Testis (tissue), 3 donors: Measurements from ENCODE around the gene PLAC8L1. TPM values are rescaled to one million over a fixed set of nuclear protein-coding genes. Genes with fewer than 3 reads are reported as not detected.
A peak's percentile ranks its signal among the peaks of the same experiment; 100 is the strongest.

Source experiments
- DNase-seq: peaks from one replicate; pipeline ENCODE4 v3.0.0-alpha.2; 2019
- H3K27ac ChIP-seq, 2 donors: fragments of 200-600 bp; sonication (generic); one replicate each; pipeline ENCODE4 v1.5.1; 2019
- H3K27me3 ChIP-seq: fragments of 200-600 bp; sonication (generic); one replicate; pipeline ENCODE4 v1.5.1; 2019
- H3K36me3 ChIP-seq: fragments of 200-600 bp; sonication (generic); one replicate; pipeline ENCODE4 v1.5.1; 2017; ENCODE audit warnings: low read depth; ENCODE audit errors: missing control alignments
- H3K4me1 ChIP-seq: fragments of 200-600 bp; sonication (generic); one replicate; pipeline ENCODE4 v1.5.1; 2019
- H3K4me3 ChIP-seq, 2 donors: fragments of 200-600 bp; sonication (generic); one replicate each; pipeline ENCODE4 v1.5.1; 2017 to 2019
- H3K9me3 ChIP-seq: fragments of 200-600 bp; sonication (generic); one replicate; pipeline ENCODE4 v1.5.1; 2017
- POLR2A ChIP-seq: fragments of 450-650 bp; IDR thresholded peaks from one replicate; pipeline ENCODE4 v1.6.1; 2017; ENCODE audit warnings: antibody characterized with exemption, mild to moderate bottlenecking, moderate library complexity
- WGBS, 2 donors: methylation state at CpG; one replicate each; pipeline ENCODE4 v1.1.5; 2018; 5-methylcytosine and 5-hydroxymethylcytosine counted together
- intact Hi-C: fragments of 100-400 bp; cut with DNase I; formaldehyde crosslinking; loops from one replicate; pipeline ENCODE4 v1.15.1; 2023; ENCODE audit warnings: low total_unique reads
- polyA plus RNA-seq: library from polyadenylated mRNA; stranded (reverse); fragments of 350-450 nt; fragmentation: Illumina TruSeq; extraction: RNeasy Lipid Tissue Mini Kit (QIAGEN cat#74804); gene quantifications from one replicate; pipeline ENCODE4 v1.2.3, GENCODE V29; 2014; ENCODE audit warnings: low read depth, low replicate concordance; ENCODE audit not compliant: insufficient read depth
- total RNA-seq, 2 donors: library from RNA; depleted of rRNA; stranded (reverse); fragments of >200 nt; gene quantifications; one replicate each; pipeline ENCODE4 v1.2.3, GENCODE V29; 2016
- TF ChIP-seq, protein P1 (sequence below), 3 experiments: fragments of 450-650 bp in 2 of 3; fragments of 200-600 bp in 1 of 3; sonication (generic) in 1 of 3; IDR thresholded peaks; one replicate each; pipeline ENCODE4 v1.5.1; 2016 to 2019; ENCODE audit warnings: antibody characterized with exemption in 3 of 3, mild to moderate bottlenecking in 2 of 3, moderate library complexity in 1 of 3

PLAC8L1 gene
- total and polyA plus RNA-seq, 3 donors from 2014 or later = 4.4 to 27.7 (median 7.8) TPM

DNA sequence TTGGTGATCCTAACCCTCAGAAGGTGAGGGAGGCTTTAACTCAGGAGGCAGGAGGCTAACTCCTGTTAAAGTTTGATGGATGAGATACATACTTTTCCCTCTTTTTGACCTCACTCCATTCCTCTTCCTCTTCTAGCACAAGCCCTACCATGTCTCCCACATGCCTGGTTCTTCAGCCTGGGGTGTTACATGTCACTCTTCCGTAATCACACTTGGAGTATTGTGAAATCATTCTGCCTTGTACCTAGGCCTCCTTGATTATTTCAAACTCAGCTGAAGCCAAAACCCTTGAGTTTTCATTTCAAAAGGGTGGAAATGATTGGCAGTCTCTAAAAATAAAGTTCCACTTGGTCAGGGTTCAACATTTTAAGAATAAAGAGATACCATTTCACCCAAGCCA is 1.8 kb downstream of the PLAC8L1 start:
- 59 to 91% methylated on average over 1 of the region's 1 CpG for WGBS, 2 donors
- H3K36me3 ChIP-seq = no peaks in the 10 kb centered on the region
- H3K4me3 ChIP-seq = no peak overlapping the region
- no peaks in the 10 kb centered on the region for H3K9me3 ChIP-seq
- DNase-seq = no peak
- no peak overlapping the region for H3K27ac ChIP-seq
- H3K4me1 ChIP-seq = no peaks in the 10 kb centered on the region
- TF ChIP-seq, protein P1, sequence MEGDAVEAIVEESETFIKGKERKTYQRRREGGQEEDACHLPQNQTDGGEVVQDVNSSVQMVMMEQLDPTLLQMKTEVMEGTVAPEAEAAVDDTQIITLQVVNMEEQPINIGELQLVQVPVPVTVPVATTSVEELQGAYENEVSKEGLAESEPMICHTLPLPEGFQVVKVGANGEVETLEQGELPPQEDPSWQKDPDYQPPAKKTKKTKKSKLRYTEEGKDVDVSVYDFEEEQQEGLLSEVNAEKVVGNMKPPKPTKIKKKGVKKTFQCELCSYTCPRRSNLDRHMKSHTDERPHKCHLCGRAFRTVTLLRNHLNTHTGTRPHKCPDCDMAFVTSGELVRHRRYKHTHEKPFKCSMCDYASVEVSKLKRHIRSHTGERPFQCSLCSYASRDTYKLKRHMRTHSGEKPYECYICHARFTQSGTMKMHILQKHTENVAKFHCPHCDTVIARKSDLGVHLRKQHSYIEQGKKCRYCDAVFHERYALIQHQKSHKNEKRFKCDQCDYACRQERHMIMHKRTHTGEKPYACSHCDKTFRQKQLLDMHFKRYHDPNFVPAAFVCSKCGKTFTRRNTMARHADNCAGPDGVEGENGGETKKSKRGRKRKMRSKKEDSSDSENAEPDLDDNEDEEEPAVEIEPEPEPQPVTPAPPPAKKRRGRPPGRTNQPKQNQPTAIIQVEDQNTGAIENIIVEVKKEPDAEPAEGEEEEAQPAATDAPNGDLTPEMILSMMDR (IDR thresholded peaks at IDR 0.05) = no peak
- TF ChIP-seq POLR2A = no peak
- intact Hi-C loops = no loop called here
- H3K27me3 ChIP-seq = no peaks in the 10 kb centered on the region

- H3K4me1 ChIP-seq = no peaks in the 10 kb centered on the region
- WGBS, 2 donors = 78 to 79% methylated on average over 2 of the region's 2 CpGs
- H3K4me3 ChIP-seq = no peak overlapping the region
- no peak for TF ChIP-seq POLR2A
- TF ChIP-seq, protein P1 (IDR thresholded peaks at IDR 0.05) = no peak
- no peak for DNase-seq
- intact Hi-C loops = no loop called here
- H3K9me3 ChIP-seq = no peaks in the 10 kb centered on the region
- no peaks in the 10 kb centered on the region for H3K36me3 ChIP-seq
- H3K27me3 ChIP-seq = no peaks in the 10 kb centered on the region
- H3K27ac ChIP-seq = no peak overlapping the region
Observed at GRCh38 chr5:146101646-146102045, 3.7 kb downstream of the PLAC8L1 start.

DNA sequence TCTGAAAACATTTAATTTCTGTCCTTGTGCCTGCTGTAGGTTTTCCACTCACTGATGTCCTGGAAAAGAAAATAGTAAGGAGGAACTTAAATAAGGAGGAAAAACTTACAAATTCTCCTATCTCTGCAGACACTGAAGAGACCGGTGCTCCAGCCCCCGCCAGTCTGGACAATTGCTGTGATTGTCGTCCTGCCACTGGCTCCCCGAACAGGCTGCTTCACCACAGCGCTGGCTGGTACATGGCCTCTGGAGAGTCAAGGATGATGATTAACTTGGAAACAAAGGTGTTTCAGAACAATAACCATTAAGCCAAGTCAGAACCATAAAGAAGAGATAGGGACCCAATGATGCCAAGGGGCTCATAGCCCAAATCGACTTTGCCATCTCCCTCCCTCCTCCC is 7.3 kb downstream of the PLAC8L1 start:
- TF ChIP-seq POLR2A = no peak
- TF ChIP-seq, protein P1 (IDR thresholded peaks at IDR 0.05) = no peak
- 64 to 65% methylated on average over 6 of the region's 6 CpGs for WGBS, 2 donors

DNA sequence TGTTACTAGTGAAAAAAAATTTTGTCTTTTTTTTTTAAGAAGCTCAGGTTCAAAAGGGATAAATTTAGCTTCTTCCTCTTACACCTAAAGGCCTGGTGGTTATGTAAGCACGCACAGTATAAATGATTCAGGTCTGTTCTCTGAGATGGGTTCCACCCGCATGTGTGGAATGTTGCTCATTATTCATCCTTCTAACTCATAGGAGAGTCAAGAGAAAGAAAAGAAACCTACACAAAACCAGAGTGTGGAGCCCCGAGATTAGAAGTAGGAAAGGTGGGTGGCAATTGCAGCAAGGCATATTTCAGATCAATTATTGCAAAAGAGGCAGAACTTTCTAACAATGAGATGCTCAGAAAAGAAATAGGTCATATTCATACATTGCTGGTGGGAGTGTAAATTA is 13.5 kb downstream of the PLAC8L1 start:
- no peak for DNase-seq
- WGBS, 2 donors = 86 to 92% methylated on average over 3 of the region's 3 CpGs
- Histone ChIP-seq H3K4me1 (no peaks in the 10 kb centered on the region), H3K36me3 (no peaks in the 10 kb centered on the region), H3K9me3 (no peaks in the 10 kb centered on the region), H3K27ac (no peak overlapping the region), H3K4me3 (no peak overlapping the region), H3K27me3 (no peaks in the 10 kb centered on the region)
- no peak for TF ChIP-seq POLR2A
- intact Hi-C loops = no loop called here

More for the DNA sequence above, 7.3 kb downstream of the PLAC8L1 start:
- Histone ChIP-seq H3K4me3 (no peak overlapping the region), H3K27me3 (no peaks in the 10 kb centered on the region), H3K36me3 (no peaks in the 10 kb centered on the region), H3K27ac (no peak overlapping the region), H3K4me1 (no peaks in the 10 kb centered on the region), H3K9me3 (no peaks in the 10 kb centered on the region)
- peak; percentile 41 for DNase-seq
- intact Hi-C loops = no loop called here

GRCh38 chr5:146089287-146089686 is 16.1 kb downstream of the PLAC8L1 start:
- Histone ChIP-seq H3K27ac (no peak overlapping the region), H3K9me3 (no peaks in the 10 kb centered on the region), H3K36me3 (no peaks in the 10 kb centered on the region), H3K4me3 (no peak overlapping the region), H3K27me3 (no peaks in the 10 kb centered on the region), H3K4me1 (no peaks in the 10 kb centered on the region)
- intact Hi-C loops = no loop called here
- no peak for TF ChIP-seq POLR2A
- TF ChIP-seq, protein P1 (IDR thresholded peaks at IDR 0.05) = no peak
- DNase-seq = no peak
